Peyer's patch (tissue), 4 donors: ENCODE results near the gene HRG.

ENCODE experiments used
- POLR2A ChIP-seq, 2 donors: fragments of 450-650 bp; IDR thresholded peaks; one replicate each; pipeline ENCODE4 v1.5.1; 2017; ENCODE audit warnings: antibody characterized with exemption in 2 of 2, mild to moderate bottlenecking in 2 of 2, moderate library complexity in 2 of 2
- TF ChIP-seq, protein P1 (sequence below), 6 experiments: fragments of 450-650 bp in 4 of 6; fragments of 200-600 bp in 2 of 6; sonication (generic) in 1 of 6; IDR thresholded peaks; one replicate each; pipeline ENCODE4 v1.5.1; 2017 to 2019; ENCODE audit warnings: antibody characterized with exemption in 6 of 6, mild to moderate bottlenecking in 3 of 6, moderate library complexity in 1 of 6

DNA sequence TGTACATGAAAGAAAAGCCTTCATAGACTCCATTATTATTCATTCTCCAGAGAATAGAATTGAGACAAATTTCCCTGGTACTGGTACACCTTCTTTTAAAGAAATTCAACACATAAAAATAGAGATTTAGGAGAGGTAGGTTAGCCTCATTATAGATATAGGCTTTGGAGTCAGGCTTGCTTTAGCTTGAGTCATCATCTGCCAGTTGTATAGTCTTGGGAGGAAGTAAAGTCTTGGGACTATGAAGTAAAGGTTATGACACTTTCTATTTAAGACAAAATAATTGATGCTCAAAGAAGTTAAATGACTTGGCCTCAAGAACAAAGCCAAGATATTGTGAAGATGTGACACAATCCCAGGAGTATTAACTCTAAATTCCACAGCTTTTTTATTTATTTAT lies 4.3 kb downstream of the HRG start:
- TF ChIP-seq, protein P1, sequence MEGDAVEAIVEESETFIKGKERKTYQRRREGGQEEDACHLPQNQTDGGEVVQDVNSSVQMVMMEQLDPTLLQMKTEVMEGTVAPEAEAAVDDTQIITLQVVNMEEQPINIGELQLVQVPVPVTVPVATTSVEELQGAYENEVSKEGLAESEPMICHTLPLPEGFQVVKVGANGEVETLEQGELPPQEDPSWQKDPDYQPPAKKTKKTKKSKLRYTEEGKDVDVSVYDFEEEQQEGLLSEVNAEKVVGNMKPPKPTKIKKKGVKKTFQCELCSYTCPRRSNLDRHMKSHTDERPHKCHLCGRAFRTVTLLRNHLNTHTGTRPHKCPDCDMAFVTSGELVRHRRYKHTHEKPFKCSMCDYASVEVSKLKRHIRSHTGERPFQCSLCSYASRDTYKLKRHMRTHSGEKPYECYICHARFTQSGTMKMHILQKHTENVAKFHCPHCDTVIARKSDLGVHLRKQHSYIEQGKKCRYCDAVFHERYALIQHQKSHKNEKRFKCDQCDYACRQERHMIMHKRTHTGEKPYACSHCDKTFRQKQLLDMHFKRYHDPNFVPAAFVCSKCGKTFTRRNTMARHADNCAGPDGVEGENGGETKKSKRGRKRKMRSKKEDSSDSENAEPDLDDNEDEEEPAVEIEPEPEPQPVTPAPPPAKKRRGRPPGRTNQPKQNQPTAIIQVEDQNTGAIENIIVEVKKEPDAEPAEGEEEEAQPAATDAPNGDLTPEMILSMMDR (IDR thresholded peaks at IDR 0.05), result no peak
- TF ChIP-seq POLR2A (IDR thresholded peaks at IDR 0.05), result no peak
